ENCODE data around the gene MTMR3.
"Not testable (repeated sequence)": the region's sequence is repeated elsewhere in the genome, so short reads cannot be mapped to it uniquely, and the experiment has no call there.

Gene MTMR3

GRCh38 chr22:30057375-30057774 is 174.4 kb downstream of the MTMR3 start:
- Mint-ChIP-seq H3K36me3 (ENCODE audit: low read depth) (peaks cover 4% of the 10 kb centered on the region), H3K27me3 (ENCODE audit: low read depth, poor library complexity) (peaks cover 4% of the 10 kb centered on the region), H3K4me1 (no peaks in the 10 kb centered on the region), H3K9me3 (peaks cover 36% of the 10 kb centered on the region), H3K27ac (no peak overlapping the region), H3K4me3 (no peak overlapping the region)
- DNase-seq: no peak
- TF ChIP-seq CTCF (IDR thresholded peaks at IDR 0.05): no peak

- not testable (repeated sequence) for H3K27ac Mint-ChIP-seq; H3K4me1 Mint-ChIP-seq; H3K4me3 Mint-ChIP-seq; DNase-seq; H3K27me3 Mint-ChIP-seq (ENCODE audit: low read depth, poor library complexity)
- H3K36me3 Mint-ChIP-seq (ENCODE audit: low read depth): peaks cover 10% of the 10 kb centered on the region
- peaks cover 57% of the 10 kb centered on the region for H3K9me3 Mint-ChIP-seq
These were observed 176.5 kb downstream of the MTMR3 start for GRCh38 chr22:30059346-30060020.

GRCh38 chr22:30061094-30061493 is 178.1 kb downstream of the MTMR3 start:
- not testable (repeated sequence) for H3K27me3 Mint-ChIP-seq (ENCODE audit: low read depth, poor library complexity); DNase-seq; H3K27ac Mint-ChIP-seq; H3K4me1 Mint-ChIP-seq; H3K4me3 Mint-ChIP-seq
- Mint-ChIP-seq H3K36me3 (ENCODE audit: low read depth) (peaks cover 11% of the 10 kb centered on the region), H3K9me3 (peaks cover 68% of the 10 kb centered on the region)

GRCh38 chr22:30062259-30062658 is 179.3 kb downstream of the MTMR3 start:
- no peak for TF ChIP-seq CTCF (IDR thresholded peaks at IDR 0.05)
- Mint-ChIP-seq H3K36me3 (ENCODE audit: low read depth) (peaks cover 7% of the 10 kb centered on the region), H3K9me3 (peaks cover 56% of the 10 kb centered on the region), H3K27ac (no peak overlapping the region), H3K4me1 (no peaks in the 10 kb centered on the region), H3K27me3 (ENCODE audit: low read depth, poor library complexity) (peaks cover 4% of the 10 kb centered on the region), H3K4me3 (no peak overlapping the region)
- DNase-seq: no peak

- Mint-ChIP-seq H3K36me3 (ENCODE audit: low read depth) (peaks cover 7% of the 10 kb centered on the region), H3K4me1 (no peaks in the 10 kb centered on the region), H3K27ac (no peak overlapping the region), H3K4me3 (no peak overlapping the region), H3K27me3 (ENCODE audit: low read depth, poor library complexity) (peaks cover 4% of the 10 kb centered on the region), H3K9me3 (peaks cover 58% of the 10 kb centered on the region)
- TF ChIP-seq CTCF (IDR thresholded peaks at IDR 0.05): no peak
- no peak for DNase-seq
These were observed 180.0 kb downstream of the MTMR3 start for GRCh38 chr22:30062950-30063349.

GRCh38 chr22:30064172-30064571 is 181.2 kb downstream of the MTMR3 start:
- no peak for DNase-seq
- H3K27me3 Mint-ChIP-seq (ENCODE audit: low read depth, poor library complexity): peaks cover 6% of the 10 kb centered on the region
- H3K9me3 Mint-ChIP-seq: peaks cover 60% of the 10 kb centered on the region
- H3K36me3 Mint-ChIP-seq (ENCODE audit: low read depth): peaks cover 7% of the 10 kb centered on the region
- H3K4me1 Mint-ChIP-seq: no peaks in the 10 kb centered on the region
- no peak overlapping the region for H3K4me3 Mint-ChIP-seq
- no peak for TF ChIP-seq CTCF (IDR thresholded peaks at IDR 0.05)
- no peak overlapping the region for H3K27ac Mint-ChIP-seq

GRCh38 chr22:30073743-30074142 is 190.8 kb downstream of the MTMR3 start:
- Mint-ChIP-seq H3K4me3 (no peak overlapping the region), H3K27me3 (ENCODE audit: low read depth, poor library complexity) (peaks cover 34% of the 10 kb centered on the region), H3K36me3 (ENCODE audit: low read depth) (no peaks in the 10 kb centered on the region), H3K9me3 (peaks cover 7% of the 10 kb centered on the region), H3K27ac (no peak overlapping the region), H3K4me1 (peaks cover 9% of the 10 kb centered on the region)
- no peak for TF ChIP-seq CTCF (IDR thresholded peaks at IDR 0.05)
- DNase-seq: no peak
